K562 (cell line): ENCODE results near the gene CFAP20DC. TPM values are rescaled to one million over a fixed set of nuclear protein-coding genes. Genes with fewer than 3 reads are reported as not detected.

ENCODE experiments used
- ATAC-seq: fragments of 200-7000 bp; cut with Tn5 transposase; 3 replicates; pipeline ENCODE4 v1.9.1; 2020; ENCODE audit warnings: moderate library complexity
- BruUV-seq: library from RNA; stranded (reverse); fragments of 400-500 nt; replicated peaks from 2 replicates; lab custom pipeline; 2021; lab: Mats Ljungman, UMichigan
- CTCF ChIA-PET: fragments of 300-600 bp; formaldehyde crosslinking; extraction: SDS; loops from one replicate; lab custom pipeline; 2021; ENCODE audit warnings: low intra/inter-chr PET ratio; lab: Yijun Ruan, JAX
- POLR2A ChIA-PET: fragments of 300-600, 350-650 bp; sonication (Branson Sonifier 250); formaldehyde crosslinking; extraction: SDS; loops from one replicate; lab custom pipeline; 2021; ENCODE audit warnings: antibody characterized with exemption, inconsistent platforms; lab: Yijun Ruan, JAX
- DNase-seq, 4 experiments: peaks; one replicate each; pipeline versions ENCODE4 v3.0.0 to v3.0.0-alpha.2; 2011 to 2018; ENCODE audit warnings: low spot score in 3 of 4, mixed read lengths in 3 of 4; ENCODE audit errors: extremely low read depth in 1 of 4
- FAIRE-seq: peaks from 2 replicates; lab custom pipeline; 2011; peaks lifted over from hg19 to GRCh38; lab: Jason Lieb, UNC
- H2AFZ ChIP-seq: 2 replicates; pipeline ENCODE4 v1.6.0; 2011; ENCODE audit warnings: low read depth, low read length, control low read depth, inconsistent platforms
- H3K27ac ChIP-seq: fragments of 200-600 bp; 3 replicates; pipeline ENCODE4 v1.8.0; 2011; ENCODE audit warnings: low read depth, mild to moderate bottlenecking, control low read depth, inconsistent platforms, low read length, moderate library complexity, mixed read lengths; ENCODE audit errors: extremely low read depth
- H3K27me3 ChIP-seq, 2 experiments: fragments of 300-600 bp in 1 of 2; 2 replicates in 1 of 2; 3 replicates in 1 of 2; pipeline versions ENCODE4 v1.6.0 to v1.8.0; 2011; ENCODE audit warnings: inconsistent platforms in 2 of 2, low read length in 2 of 2, mild to moderate bottlenecking in 1 of 2, mixed read lengths in 1 of 2, moderate library complexity in 1 of 2; ENCODE audit not compliant: control insufficient read depth in 2 of 2, insufficient read depth in 2 of 2
- H3K36me3 ChIP-seq: fragments of 300-600 bp; 3 replicates; pipeline ENCODE4 v1.8.0; 2011; ENCODE audit warnings: mild to moderate bottlenecking, low read length, inconsistent platforms; ENCODE audit not compliant: control insufficient read depth, insufficient read depth
- H3K4me1 ChIP-seq, 2 experiments: fragments of 200-600 bp in 1 of 2; replicated peaks in 1 of 2; 2 replicates in 1 of 2; 3 replicates in 1 of 2; pipeline versions ENCODE4 v1.5.1 to v1.8.0; 2011; ENCODE audit warnings: inconsistent platforms in 2 of 2, low read length in 2 of 2, mild to moderate bottlenecking in 1 of 2, mixed read lengths in 1 of 2, moderate library complexity in 1 of 2; ENCODE audit not compliant: control insufficient read depth in 2 of 2, insufficient read depth in 2 of 2
- H3K4me2 ChIP-seq: 2 replicates; pipeline ENCODE4 v1.6.1; 2011; ENCODE audit warnings: low read length, control low read depth, inconsistent platforms, mixed read lengths; ENCODE audit not compliant: insufficient read depth
- H3K4me3 ChIP-seq: fragments of 200-600 bp; sonication (generic), shearing (Covaris generic); 2 replicates; pipeline ENCODE4 v1.5.1; 2016; ENCODE audit warnings: control low read depth, inconsistent platforms
- H3K79me2 ChIP-seq: fragments of 200-600 bp; 3 replicates; pipeline ENCODE4 v1.8.0; 2011; ENCODE audit warnings: low read length, inconsistent platforms; ENCODE audit not compliant: control insufficient read depth, insufficient read depth
- H3K9ac ChIP-seq, 2 experiments: 2 replicates each; pipeline versions ENCODE4 v1.6.0 to v1.6.1; 2011; ENCODE audit warnings: low read depth in 2 of 2, low read length in 2 of 2, control low read depth in 1 of 2, inconsistent platforms in 1 of 2, mild to moderate bottlenecking in 1 of 2, mixed read lengths in 1 of 2; ENCODE audit not compliant: insufficient read depth in 1 of 2
- H3K9me1 ChIP-seq: one replicate; pipeline ENCODE4 v1.6.0; 2011; ENCODE audit warnings: inconsistent platforms, mild to moderate bottlenecking, low read length, moderate library complexity; ENCODE audit not compliant: control insufficient read depth, insufficient read depth
- H3K9me3 ChIP-seq: replicated peaks from 2 replicates; pipeline ENCODE4 v1.5.1; 2011; ENCODE audit warnings: low read depth, low read length, inconsistent platforms; ENCODE audit not compliant: control insufficient read depth, insufficient read depth
- H4K20me1 ChIP-seq: replicated peaks from 2 replicates; pipeline ENCODE4 v1.6.1; 2011; ENCODE audit warnings: low read length, inconsistent platforms, mixed read lengths; ENCODE audit not compliant: control insufficient read depth, insufficient read depth
- KDM2B ChIP-seq: fragments of 250-450 bp; sonication (Bioruptor Pico); IDR thresholded peaks from 2 replicates; pipeline ENCODE4 v1.8.0; 2021; ENCODE audit warnings: mild to moderate bottlenecking, moderate library complexity
- TSC22D4 ChIP-seq: fragments of 450-650 bp; IDR thresholded peaks from 2 replicates; pipeline ENCODE4 v1.6.1; 2016; ENCODE audit warnings: missing genetic modification characterization, missing biosample characterization, control low read depth
- ZNF146 ChIP-seq: IDR thresholded peaks from one replicate; pipeline ENCODE4 v1.6.1; 2018; ENCODE audit warnings: missing compliant biosample characterization; ENCODE audit not compliant: unreplicated experiment
- ZNF778 ChIP-seq: fragments of 450-650 bp; formaldehyde crosslinking; IDR thresholded peaks from 2 replicates; pipeline ENCODE4 v1.4.0; 2020; ENCODE audit warnings: mild to moderate bottlenecking, moderate library complexity
- WGBS: fragments of 100-300 bp; shearing (Covaris generic); methylation state at CpG from one replicate; pipeline ENCODE4 v1.1.6; 2016; ENCODE audit warnings: low coverage, mixed read lengths; ENCODE audit not compliant: insufficient coverage; ENCODE audit errors: missing lambda C conversion rate; 5-methylcytosine and 5-hydroxymethylcytosine counted together
- in situ Hi-C: fragments of 300-500 bp; cut with MboI; formaldehyde crosslinking; loops from 4 replicates; pipeline ENCODE4 v1.15.0; 2018; ENCODE audit warnings: inconsistent platforms, mixed read lengths
- intact Hi-C: fragments of 100-400 bp; cut with micrococcal nuclease; formaldehyde crosslinking; loops from 2 replicates; pipeline ENCODE4 v1.14.2; 2022
- polyA plus RNA-seq, 8 experiments: library from polyadenylated mRNA; depleted of rRNA in 4 of 8; stranded (reverse) in 5 of 8; unstranded in 3 of 8; fragments of >200 nt; fragmentation: Nextera tagmentation in 2 of 8; fragmentation: Illumina TruSeq in 1 of 8; extraction: Ambion mirVana in 2 of 8; extraction: Trizol in 1 of 8; gene quantifications; 2 replicates each; pipeline versions ENCODE4 v1.2.1 to v1.2.3, GENCODE V29; 2011 to 2014; ENCODE audit warnings: inconsistent platforms in 1 of 8, missing spikeins in 1 of 8
- total RNA-seq, 7 experiments: library from RNA; depleted of rRNA in 6 of 7; stranded (reverse); fragments of >200 nt in 6 of 7; fragmentation: Illumina TruSeq in 2 of 7; extraction: Trizol in 2 of 7; gene quantifications; 2 replicates each; pipeline versions ENCODE4 v1.2.1 to v1.2.3, GENCODE V29; 2011 to 2021; ENCODE audit warnings: low replicate concordance in 1 of 7
- TF ChIP-seq, protein P1 (sequence below), 2 experiments: fragments of 250-450 bp in 1 of 2; fragments of 450-650 bp in 1 of 2; sonication (Bioruptor Pico) in 1 of 2; IDR thresholded peaks; 2 replicates each; pipeline versions ENCODE4 v1.6.1 to v1.8.0; 2016 to 2021; ENCODE audit warnings: mild to moderate bottlenecking in 2 of 2, moderate library complexity in 2 of 2, missing compliant biosample characterization in 1 of 2, missing genetic modification characterization in 1 of 2
- TF ChIP-seq, protein P2 (sequence below): fragments of 250-450 bp; sonication (Bioruptor Pico); IDR thresholded peaks from 2 replicates; pipeline ENCODE4 v1.4.0; 2020; ENCODE audit warnings: mild to moderate bottlenecking, moderate library complexity, borderline replicate concordance

CFAP20DC gene
- total and polyA plus RNA-seq, 9 of the 15 experiments (the other 6 are each of a cell fraction or from before 2014, with no cell fraction given) = 1.6 to 5.9 (median 4.6) TPM

DNA sequence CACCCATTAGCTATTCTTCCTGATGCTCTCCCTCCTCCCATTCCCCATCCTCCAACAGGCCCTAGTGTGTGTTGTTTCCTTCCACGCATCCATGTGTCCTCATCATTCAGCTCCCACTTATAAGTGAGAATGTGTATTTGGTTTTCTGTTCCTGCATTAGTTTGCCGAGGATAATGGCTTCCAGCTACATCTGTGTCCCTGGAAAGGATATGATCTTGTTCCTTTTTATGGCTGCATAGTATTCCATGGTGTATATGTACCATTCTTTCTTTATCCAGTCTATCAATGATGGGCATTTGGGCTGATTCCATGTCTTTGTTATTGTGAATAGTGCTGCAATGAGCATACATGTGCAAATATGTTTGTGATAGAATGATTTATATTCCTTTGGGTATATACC is 56.3 kb downstream of the CFAP20DC start:
- ATAC-seq = no peak
- Histone ChIP-seq H3K9me1 (no peaks in the 10 kb centered on the region), H3K27ac (no peak overlapping the region), H3K9me3 (no peaks in the 10 kb centered on the region)
- TF ChIP-seq KDM2B (CRISPR knock-in tag) (no peak), ZNF146 (CRISPR knock-in tag) (peak; percentile 77), TSC22D4 (tag) (no peak), ZNF778 (CRISPR knock-in tag) (no peak)
- TF ChIP-seq, protein P1, sequence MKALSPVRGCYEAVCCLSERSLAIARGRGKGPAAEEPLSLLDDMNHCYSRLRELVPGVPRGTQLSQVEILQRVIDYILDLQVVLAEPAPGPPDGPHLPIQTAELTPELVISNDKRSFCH (CRISPR knock-in tag; IDR thresholded peaks at IDR 0.05) = no peak
- TF ChIP-seq, protein P1 (tag; IDR thresholded peaks at IDR 0.05) = no peak
- TF ChIP-seq, protein P2, sequence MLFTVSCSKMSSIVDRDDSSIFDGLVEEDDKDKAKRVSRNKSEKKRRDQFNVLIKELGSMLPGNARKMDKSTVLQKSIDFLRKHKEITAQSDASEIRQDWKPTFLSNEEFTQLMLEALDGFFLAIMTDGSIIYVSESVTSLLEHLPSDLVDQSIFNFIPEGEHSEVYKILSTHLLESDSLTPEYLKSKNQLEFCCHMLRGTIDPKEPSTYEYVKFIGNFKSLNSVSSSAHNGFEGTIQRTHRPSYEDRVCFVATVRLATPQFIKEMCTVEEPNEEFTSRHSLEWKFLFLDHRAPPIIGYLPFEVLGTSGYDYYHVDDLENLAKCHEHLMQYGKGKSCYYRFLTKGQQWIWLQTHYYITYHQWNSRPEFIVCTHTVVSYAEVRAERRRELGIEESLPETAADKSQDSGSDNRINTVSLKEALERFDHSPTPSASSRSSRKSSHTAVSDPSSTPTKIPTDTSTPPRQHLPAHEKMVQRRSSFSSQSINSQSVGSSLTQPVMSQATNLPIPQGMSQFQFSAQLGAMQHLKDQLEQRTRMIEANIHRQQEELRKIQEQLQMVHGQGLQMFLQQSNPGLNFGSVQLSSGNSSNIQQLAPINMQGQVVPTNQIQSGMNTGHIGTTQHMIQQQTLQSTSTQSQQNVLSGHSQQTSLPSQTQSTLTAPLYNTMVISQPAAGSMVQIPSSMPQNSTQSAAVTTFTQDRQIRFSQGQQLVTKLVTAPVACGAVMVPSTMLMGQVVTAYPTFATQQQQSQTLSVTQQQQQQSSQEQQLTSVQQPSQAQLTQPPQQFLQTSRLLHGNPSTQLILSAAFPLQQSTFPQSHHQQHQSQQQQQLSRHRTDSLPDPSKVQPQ (CRISPR knock-in tag) = no peak
- TF ChIP-seq, all 486 proteins: peak for 1
- H3K4me3 ChIP-seq = no peak overlapping the region
- BruUV-seq = no TSS peak
- FAIRE-seq = no peak
- H2AFZ ChIP-seq = no peak overlapping the region
- H3K36me3 ChIP-seq = no peaks in the 10 kb centered on the region; the same call in 2 of the 3 replicates
- ChIA-PET CTCF (no interaction called here), POLR2A (no interaction called here)
- H3K4me2 ChIP-seq = no peak overlapping the region
- H4K20me1 ChIP-seq = no peaks in the 10 kb centered on the region
- in situ Hi-C loops = no loop called here
- H3K4me1 ChIP-seq = peaks cover 0 to 10% of the 10 kb centered on the region in 2 experiments; a peak in 2 of 5 replicates
- no peak for DNase-seq
- no peaks in the 10 kb centered on the region for H3K79me2 ChIP-seq
- no peaks in the 10 kb centered on the region for H3K27me3 ChIP-seq
- no peak overlapping the region for H3K9ac ChIP-seq
- intact Hi-C loops = loop anchor here (5.0 kb wide), 1 partner anchor 219 kb away; no protein-coding TSS in a partner anchor
- WGBS = 25% methylated on average over 2 of the region's 2 CpGs
